ENCODE data around the gene ADK.
"Not testable (repeated sequence)": the region's sequence is repeated elsewhere in the genome, so short reads cannot be mapped to it uniquely, and the experiment has no call there.

The ADK gene

DNA sequence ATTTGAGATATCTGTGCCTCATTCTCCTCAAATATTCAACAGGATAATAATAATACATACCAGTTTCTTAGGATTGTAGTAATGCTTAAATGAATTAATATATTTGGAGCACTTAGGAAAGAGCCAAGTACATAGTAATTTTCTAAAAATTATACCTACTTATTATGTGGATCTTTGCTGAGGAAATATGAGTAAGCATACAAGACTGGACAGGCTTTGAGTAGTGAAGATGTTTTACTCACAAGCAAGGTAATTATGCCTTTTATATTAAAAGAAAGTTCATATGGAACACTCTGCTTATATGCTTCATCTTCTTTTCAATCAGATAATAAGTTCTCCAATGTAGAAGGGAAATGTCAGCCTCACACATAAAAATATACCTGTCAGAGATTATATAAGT, 337.9 kb downstream of the ADK start:
- DNase-seq (ENCODE audit: low spot score) = no peak

DNA sequence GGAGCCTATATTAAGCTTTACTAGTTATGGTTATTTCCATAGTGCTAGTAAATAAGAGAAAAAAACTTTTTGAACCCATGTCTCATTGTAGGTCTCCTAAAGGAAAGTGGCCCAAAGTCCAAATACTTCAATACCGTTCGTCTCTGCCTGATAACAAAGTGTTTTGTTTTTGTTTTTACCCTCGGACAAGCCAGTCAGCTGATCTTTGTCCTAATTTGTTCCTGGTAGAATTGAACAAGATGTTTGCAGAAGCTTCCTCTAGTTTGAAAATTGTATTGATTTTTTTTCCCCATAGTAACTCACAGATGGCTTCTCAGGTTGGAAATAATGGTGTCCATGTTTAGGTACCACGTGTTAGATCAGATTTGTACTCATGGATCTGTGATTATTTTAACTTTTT, 339.5 kb downstream of the ADK start:
- DNase-seq (ENCODE audit: low spot score) = no peak

DNA sequence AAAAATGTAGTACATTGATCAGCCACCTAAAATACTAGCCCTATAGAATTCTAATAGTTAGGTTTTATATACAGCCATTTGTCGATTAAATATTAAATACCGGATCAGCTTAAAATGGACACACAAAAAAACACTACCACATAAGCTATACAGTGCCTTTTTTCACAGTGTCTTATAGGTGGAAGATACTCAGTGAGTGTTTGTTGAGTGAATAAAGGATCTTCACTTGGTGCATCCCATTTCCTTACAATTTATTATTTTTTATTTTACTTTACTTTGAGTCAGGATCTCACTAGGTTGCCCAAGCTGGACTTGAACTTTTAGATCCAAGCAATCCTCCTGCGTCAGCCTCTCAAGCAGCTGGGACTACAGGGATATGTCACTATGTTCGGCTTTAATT, 340.0 kb downstream of the ADK start:
- DNase-seq (ENCODE audit: low spot score) = no peak

DNA sequence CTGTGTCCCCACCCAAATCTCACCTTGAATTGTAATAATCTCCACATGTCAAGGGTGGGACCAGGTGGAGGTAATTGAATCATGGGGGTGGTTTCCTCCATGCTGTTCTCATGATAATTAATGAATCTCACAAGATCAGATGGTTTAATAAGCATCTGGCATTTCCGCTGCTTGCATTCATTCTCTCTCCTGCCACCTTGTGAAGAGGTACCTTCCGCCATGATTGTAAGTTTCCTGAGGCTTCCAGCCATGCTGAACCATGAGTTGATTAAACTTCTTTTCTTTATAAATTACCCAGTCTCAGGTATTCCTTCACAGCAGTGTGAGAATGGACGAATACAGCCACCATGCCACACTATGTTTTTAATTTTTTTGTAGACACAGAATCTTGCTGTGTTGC, 345.3 kb downstream of the ADK start:
- not testable (repeated sequence) for DNase-seq (ENCODE audit: low spot score)

DNA sequence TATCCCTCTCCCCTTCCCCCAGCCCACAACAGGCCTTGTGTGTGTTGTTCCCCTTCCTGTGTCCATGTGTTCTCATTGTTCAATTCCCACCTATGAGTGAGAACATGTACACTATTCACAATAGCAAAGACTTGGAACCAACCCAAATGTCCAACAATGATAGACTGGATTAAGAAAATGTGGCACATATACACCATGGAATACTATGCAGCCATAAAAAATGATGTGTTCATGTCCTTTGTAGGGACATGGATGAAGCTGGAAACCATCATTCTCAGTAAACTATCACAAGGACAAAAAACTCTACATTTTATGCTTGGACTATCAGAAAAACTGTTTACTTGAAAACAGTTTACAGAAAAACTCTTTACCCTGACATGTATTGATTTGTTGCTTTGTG, 347.6 kb downstream of the ADK start:
- DNase-seq (ENCODE audit: low spot score) = not testable (repeated sequence)

DNA sequence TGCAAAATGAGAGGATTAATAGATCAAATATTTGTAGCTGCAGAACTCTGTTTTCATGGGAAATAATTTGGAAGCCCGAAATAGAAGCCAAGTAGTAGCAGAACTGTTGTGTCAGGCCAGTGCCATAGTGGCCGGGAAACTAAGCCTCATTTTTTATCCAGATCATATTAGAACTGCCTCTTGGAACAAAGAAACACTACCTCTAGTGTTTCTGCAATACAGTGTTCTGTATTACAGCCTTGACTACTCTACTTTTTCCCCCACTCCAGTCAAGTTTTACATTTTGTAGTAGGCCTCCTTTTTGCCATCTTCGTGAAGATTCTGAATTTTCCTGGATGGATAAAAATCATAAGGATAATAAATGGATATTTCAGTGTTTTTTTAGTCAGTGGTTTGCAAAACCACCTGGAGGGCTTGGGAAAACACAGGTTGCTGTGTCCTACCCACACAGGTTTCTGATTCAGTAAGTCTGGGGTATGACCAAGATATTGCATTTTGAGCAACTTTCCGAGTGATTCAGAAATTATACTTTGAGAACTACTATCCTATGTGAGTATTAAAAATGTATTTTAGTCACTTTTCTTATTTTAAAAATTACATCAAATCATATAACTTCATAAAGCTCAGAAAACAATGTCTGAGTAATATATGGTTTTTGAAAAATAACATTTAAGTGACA, 349.1 kb downstream of the ADK start:
- no peak for DNase-seq (ENCODE audit: low spot score)

DNA sequence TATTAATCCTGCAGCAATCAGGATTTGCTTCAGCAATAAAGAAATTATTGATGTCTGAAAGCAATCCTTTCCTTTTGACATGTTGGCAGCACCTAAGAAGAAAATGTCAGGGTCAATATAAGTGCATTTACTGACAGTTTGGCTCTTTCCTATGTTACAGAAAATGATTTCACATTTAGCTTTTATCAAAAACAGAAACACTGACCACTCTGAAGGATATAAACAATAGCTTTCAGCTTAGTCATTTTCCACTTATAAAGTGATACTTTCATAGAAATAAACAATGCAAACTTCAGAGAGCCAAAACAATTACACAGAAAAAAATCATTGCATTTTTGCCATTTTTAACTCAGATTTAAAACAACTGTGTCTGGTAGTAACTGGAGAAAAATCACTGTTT, 349.8 kb downstream of the ADK start:
- no peak for DNase-seq (ENCODE audit: low spot score)

DNA sequence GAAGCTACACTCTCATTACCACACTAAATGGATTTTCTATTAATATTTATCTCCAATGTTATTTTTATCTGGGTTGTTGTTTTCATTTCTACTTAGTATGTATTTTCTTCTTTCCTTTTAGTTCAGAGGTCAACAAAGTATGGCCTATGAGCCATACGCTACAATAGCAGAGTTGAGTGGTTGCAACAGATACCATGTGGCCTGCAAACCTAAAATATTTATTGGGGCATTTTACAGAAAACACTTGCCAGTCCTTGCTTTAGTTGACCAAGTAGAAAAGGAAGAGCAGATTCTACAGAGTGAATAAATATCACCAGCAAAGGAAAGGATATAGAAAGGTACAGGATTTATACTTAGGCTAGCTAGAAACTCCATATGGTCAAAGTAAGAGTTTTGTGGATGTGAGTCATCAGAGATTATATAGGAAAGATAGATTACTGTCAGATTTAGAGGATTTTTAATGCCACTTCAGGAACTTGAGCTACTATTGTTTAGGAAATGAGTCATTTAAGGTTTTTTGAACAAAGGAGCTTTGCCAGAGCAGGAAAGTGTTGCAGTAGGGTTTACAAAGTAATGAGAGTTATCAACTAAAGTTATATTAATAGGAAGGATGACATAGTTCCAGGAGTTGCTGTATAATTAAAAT, 352.1 kb downstream of the ADK start:
- no peak for DNase-seq (ENCODE audit: low spot score)

DNA sequence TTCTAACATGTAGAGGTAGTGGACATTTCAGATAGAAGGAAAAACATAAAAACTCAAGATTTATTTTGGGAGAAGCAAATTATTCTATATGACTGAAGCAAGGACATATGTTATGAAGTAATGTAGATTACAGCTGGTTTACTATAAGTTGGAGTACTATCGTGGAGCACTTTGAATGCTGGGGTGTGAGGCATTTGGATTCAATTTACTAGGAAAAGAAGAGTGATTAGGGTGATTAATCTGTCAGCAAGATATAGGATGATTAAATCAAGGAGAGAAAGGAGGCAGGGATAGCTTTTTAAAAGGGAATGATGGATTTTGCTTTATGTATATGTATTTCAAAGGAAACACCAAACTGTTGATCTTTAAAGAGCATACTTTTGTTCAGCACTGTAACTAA, 356.9 kb downstream of the ADK start:
- no peak for DNase-seq (ENCODE audit: low spot score)

DNA sequence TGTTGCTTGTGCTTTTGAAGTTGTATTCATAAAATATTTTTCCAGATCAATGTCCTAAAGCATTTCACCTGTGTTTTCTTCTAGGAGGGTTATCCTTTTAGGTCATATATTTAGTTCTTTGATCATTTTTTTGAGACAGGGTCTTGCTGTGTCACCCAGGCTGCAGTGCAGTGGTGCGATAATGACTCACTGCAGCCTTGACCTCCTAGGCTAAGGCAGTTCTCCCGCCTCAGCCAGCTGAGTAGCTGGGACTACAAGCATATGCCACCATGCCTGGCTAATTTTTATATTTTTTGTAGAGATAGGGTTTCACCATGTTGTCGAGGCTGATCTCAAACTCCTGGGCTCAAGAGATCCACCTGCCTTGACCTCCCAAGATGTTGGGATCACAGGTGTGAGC, 359.6 kb downstream of the ADK start:
- DNase-seq (ENCODE audit: low spot score) = no peak

DNA sequence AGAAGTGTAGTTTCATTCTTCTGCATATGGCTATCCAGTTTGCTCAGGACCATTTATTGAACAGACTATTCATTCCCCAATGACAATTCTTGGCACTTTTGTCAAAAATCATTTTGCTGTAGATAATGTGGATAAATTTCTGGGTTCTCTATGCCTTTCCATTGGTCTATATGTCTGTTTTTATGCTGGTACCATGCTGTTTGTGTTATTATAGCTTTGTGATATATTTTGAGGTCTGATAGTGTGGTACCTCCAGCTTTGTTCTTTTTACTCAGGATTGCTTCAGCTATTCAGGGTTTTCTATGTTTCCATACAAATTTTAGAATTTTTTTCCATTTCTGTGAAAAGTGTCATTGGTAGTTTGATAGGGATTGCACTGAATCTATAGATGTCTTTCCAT, 360.0 kb downstream of the ADK start:
- no peak for DNase-seq (ENCODE audit: low spot score)

DNA sequence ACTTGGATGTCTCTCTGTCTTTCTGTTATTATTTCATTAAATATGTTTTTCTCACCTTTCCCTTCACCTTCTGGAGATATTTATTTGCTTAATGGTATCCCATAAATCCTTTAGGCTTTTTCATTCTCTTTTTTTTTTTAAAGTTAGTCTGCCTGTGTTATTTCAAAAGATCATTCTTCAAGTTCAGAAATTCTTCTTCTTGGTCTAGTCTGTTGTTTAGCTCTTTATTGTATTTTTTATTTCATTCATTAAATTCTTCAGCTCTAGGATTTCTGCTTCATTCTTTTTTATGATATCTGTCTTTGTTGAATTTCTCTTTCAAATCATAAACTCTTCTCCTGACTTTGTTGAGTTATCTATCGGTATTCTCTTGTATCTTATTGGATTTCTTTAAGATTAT, 363.3 kb downstream of the ADK start:
- no peak for DNase-seq (ENCODE audit: low spot score)

DNA sequence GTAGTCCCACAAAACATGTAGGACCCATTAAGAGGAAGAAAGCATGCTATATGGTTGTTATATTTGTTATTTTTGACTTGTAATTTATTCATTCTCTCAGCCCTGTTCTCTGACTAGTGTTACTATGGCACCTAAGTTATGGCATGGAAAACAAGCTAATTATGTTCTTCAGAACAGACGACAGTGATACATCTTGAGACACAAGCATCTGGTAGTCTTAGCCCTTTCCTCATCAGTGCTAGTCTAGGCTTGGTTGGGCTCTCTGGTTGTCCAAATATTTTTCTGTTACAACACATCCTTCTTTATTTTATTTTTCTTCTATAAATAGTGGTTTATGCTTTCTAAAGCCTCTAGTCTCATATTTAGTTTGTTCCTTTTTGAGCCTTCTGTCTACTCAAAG, 367.0 kb downstream of the ADK start:
- no peak for DNase-seq (ENCODE audit: low spot score)

DNA sequence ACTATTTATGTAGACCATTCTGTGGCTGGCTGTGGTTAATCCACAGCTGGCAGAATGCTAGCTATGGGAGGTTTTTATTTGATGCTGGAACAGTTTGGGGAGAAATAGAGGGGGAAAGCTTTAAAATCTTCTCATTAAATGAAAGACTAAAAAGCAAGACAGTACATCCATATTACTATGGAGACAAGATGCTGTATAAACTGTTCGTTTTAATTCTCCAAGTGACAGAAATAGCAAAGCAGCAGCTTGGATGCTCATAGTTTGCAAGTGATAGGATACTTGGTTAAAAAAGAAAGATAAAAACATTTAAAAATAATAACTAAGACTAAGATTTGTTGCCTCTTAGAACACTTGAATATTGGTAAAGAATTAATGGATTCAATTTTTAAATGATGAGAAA, 370.5 kb downstream of the ADK start:
- DNase-seq (ENCODE audit: low spot score) = no peak

DNA sequence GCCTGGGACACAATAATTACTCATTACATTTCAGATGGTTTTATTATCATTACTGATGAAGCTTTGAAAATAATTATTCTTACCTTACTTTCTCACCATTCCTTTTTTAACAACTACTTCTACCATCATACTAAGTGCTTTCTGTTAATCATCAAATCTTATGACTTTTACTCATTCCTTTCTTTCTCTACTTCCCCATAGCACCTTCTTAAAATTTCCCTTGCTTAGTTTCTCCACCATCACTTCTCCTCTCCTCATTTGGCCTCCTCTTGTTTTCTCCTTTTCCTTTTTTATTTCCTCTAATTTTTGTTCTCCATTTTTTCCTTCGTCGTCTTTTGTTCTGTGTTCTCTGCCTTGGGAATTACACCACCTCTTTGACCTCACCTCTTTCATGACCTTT, 372.2 kb downstream of the ADK start:
- no peak for DNase-seq (ENCODE audit: low spot score)

DNA sequence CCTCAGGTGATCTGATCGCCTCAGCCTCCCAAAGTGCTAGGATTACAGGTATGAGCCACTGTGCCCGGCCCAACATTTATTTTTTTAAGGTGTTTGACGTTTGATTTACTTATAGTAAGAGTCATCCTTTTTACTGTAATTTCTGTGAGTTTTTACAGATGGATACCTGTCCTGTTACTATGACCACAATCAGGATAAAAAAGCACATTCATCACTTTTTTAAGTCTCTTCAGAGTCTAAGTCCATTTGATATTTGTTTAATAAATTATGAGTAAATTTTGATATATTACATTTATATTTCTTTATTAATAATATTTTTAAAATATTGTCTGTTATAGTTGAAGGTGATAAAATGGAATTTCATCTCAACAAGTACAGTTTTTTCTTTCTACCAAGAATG, 374.9 kb downstream of the ADK start:
- no peak for DNase-seq (ENCODE audit: low spot score)

DNA sequence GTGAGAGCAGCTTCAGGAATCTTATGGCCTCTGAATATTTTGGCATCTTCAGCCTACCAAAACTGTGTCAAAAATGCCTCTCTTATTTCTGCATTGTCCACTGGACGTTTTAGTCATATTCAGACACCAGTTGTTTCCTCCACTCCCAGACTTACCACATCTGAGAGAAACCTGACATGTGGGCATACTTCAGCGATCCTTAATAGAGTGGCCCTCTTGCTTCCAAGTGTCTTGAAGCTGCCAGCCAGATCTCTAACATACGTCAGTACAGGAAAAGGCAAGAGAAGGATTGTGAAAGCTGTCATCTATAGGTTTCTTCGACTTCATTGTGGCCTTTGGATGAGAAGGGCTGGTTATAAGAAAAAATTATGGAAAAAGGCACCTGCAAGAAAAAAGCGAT, 376.6 kb downstream of the ADK start:
- DNase-seq (ENCODE audit: low spot score) = not testable (repeated sequence)

DNA sequence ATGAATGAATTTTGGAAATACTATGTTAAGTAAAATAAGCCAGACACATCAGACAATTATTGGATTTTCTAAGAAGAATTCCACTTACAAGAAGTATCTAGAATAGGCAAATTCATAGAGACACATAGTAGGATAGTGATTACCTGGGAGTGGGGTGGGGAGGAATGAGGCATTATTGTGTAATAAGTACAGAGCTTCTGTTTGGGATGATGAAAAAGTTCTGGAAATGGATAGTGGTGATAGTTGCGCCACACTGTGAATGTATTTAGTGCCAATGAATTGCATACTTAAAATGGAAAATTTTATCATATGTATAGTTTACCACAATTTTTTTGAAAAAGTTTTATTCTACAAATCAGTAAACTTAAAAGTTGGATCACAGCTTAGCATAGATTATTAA, 378.2 kb downstream of the ADK start:
- no peak for DNase-seq (ENCODE audit: low spot score)

DNA sequence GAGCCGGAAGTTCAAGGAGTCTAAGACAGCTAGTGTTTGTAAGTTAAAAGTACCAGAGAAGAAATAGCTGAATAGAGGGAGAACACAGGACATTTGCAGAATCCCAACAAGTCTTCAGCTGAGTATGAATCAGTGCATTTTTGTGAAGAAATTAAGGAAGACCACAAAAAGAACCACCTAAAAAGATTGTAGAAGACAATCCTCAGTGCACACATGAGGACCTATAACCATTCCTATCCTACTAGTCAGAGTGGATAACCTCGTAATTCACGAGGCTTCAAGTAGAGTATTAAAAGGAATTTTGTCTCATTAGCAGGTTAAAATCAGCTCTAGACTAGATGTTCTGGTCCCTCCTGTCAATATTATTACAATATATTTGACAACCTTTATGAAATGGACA, 380.0 kb downstream of the ADK start:
- no peak for DNase-seq (ENCODE audit: low spot score)

DNA sequence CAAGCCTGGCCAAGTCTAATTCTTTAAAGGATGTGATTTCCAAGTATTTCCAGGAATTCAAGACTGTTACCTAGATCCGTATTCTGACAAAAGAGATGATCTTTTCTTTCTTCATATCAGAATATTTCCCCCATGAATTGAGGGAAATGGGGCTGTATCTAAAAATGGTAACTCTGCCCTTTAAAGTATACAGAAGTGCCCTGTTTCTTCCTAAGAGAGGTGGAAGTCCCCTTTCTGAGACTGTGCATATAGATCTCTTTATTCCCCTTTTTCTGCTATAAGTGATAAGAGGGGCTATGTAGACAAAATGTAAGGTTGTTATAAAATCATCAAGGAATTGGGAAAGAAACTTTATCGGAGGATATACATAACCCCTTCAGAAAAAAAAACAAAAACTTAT, 388.3 kb downstream of the ADK start:
- no peak for DNase-seq (ENCODE audit: low spot score)

DNA sequence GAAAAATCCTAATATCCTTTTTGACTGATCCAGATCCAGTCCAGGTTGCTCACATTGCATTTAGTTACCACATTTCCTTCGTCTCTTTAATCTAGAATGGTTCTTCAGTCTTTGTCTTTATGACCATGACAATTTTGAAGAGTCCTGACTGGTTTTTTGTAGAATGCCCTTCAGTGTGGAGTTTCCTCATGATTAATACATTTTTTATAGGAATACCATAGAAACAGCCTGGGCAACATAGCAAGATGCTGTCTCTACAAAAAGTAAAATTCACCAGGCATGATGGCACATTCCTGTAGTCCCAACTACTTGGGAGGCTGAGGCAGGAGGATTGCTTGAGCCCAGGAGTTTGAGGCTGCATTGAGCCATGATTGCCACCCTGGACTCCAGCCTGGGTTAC, 390.4 kb downstream of the ADK start:
- DNase-seq (ENCODE audit: low spot score) = no peak

DNA sequence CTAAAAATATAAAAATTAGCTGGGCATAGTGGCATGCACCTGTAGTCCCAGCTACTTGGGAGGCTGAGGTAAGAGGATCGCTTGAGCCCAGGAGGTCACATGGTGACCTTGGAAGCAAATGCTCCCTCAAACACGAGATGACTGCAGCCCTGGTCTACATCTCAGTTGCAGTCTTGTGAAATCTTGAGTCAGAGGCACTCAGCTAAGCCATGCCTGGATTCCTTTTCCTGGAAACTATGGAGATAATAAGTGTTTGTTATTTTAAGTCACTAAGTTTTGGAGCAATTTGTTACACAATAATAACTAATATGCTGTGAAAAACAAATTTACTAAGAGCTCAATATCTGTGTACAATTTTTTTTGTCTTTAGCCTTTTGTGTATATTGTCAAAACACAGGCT, 391.1 kb downstream of the ADK start:
- DNase-seq (ENCODE audit: low spot score) = no peak

DNA sequence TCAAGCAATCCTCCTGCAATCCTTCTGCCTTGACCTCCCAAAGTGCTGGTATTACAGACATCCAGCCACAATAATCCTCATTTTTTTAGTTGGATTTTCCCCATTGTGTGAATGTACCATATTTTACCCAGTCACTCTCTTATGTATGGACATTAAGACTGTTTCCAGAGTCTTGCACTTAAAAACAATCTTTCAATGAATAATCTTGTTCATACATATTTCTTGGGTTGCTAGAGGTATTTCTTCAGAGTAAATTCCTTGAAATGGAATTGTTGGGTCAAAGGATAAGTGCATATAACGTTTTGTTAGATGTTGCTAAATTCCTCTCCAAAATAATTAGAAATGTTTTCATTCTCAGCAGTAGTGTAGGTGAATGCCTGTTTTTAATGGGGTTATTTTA, 392.3 kb downstream of the ADK start:
- DNase-seq (ENCODE audit: low spot score) = no peak

DNA sequence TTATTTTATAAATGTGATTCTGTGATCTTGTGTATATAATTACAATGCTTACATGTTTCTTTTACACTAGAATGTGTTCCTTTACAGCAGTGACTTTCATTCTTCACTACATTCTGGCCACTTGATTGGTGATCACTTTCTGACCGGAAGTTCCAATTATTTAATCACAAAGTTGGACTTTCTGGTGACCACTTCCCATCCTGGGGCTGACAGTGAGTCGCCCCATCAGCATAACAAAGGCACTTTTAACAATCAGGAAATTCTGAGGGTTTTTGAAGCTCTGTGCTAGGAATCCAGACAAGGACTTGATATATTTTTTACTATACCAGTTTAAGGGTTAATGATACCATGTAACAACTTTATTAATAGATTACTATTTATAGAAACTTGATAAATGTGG, 393.1 kb downstream of the ADK start:
- DNase-seq (ENCODE audit: low spot score) = no peak
